Peyer's patch (tissue), 4 donors: ENCODE data around the gene GMIP.
"Not testable (repeated sequence)": the region's sequence is repeated elsewhere in the genome, so short reads cannot be mapped to it uniquely, and the experiment has no call there.

Experiments
- POLR2A ChIP-seq, 2 donors: fragments of 450-650 bp; IDR thresholded peaks; one replicate each; pipeline ENCODE4 v1.5.1; 2017; ENCODE audit warnings: antibody characterized with exemption in 2 of 2, mild to moderate bottlenecking in 2 of 2, moderate library complexity in 2 of 2
- TF ChIP-seq, protein P1 (sequence below), 6 experiments: fragments of 450-650 bp in 4 of 6; fragments of 200-600 bp in 2 of 6; sonication (generic) in 1 of 6; IDR thresholded peaks; one replicate each; pipeline ENCODE4 v1.5.1; 2017 to 2019; ENCODE audit warnings: antibody characterized with exemption in 6 of 6, mild to moderate bottlenecking in 3 of 6, moderate library complexity in 1 of 6

DNA sequence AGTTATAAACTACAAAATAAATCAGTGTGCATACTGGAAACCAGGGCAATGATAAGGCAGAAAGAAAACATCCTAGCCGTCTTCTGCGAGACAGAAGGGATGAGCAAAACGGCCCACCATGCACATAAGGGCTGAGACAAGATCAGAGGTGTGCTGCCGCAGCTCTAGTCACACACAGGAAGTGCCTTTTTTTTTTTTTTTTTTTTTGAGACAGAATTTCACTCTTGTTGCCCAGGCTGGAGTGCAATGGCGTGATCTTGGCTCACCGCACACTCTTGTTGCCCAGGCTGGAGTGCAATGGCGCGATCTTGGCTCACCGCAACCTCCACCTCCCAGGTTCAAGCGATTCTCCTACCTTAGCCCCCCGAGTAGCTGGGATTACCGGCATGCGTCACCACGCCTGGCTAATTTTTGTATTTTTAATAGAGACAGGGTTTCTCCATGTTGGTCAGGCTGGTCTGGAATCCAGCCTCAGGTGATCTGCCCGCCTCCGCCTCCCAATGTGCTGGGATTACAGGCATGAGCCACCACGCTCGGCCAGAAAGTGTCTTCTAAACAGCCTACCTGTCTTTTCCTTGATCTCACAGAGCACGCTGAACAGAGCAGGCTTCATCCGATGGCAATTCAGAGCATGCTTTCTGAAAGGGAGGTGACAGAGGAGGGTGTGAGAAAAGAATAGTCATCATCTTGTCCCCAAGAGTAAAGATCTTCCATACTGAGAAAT lies 44.6 kb downstream of the GMIP start:
- TF ChIP-seq, protein P1, sequence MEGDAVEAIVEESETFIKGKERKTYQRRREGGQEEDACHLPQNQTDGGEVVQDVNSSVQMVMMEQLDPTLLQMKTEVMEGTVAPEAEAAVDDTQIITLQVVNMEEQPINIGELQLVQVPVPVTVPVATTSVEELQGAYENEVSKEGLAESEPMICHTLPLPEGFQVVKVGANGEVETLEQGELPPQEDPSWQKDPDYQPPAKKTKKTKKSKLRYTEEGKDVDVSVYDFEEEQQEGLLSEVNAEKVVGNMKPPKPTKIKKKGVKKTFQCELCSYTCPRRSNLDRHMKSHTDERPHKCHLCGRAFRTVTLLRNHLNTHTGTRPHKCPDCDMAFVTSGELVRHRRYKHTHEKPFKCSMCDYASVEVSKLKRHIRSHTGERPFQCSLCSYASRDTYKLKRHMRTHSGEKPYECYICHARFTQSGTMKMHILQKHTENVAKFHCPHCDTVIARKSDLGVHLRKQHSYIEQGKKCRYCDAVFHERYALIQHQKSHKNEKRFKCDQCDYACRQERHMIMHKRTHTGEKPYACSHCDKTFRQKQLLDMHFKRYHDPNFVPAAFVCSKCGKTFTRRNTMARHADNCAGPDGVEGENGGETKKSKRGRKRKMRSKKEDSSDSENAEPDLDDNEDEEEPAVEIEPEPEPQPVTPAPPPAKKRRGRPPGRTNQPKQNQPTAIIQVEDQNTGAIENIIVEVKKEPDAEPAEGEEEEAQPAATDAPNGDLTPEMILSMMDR (IDR thresholded peaks at IDR 0.05): not testable (repeated sequence)
- not testable (repeated sequence) for TF ChIP-seq POLR2A (IDR thresholded peaks at IDR 0.05)
